Neural cell (in vitro differentiated cells): ENCODE data around the gene SLFN12L. TPM values are rescaled to one million over a fixed set of nuclear protein-coding genes. Genes with fewer than 3 reads are reported as not detected.
"Not testable (repeated sequence)": the region's sequence is repeated elsewhere in the genome, so short reads cannot be mapped to it uniquely, and the experiment has no call there.

ENCODE experiments used
- H2AFZ ChIP-seq: fragments of 200-600, 300-800 bp; sonication (generic), shearing (Covaris generic); 2 replicates; pipeline ENCODE4 v1.6.0; 2014; ENCODE audit warnings: low read depth, mild to moderate bottlenecking, antibody characterized with exemption, low read length, moderate library complexity
- H3F3A ChIP-seq: fragments of 200-600 bp; shearing (Covaris generic); 2 replicates; pipeline ENCODE4 v1.6.1; 2016; ENCODE audit warnings: mild to moderate bottlenecking, moderate library complexity, mixed read lengths, antibody characterized with exemption, low read length; ENCODE audit not compliant: insufficient read depth, poor library complexity, severe bottlenecking
- H3K27ac ChIP-seq: fragments of 200-600, 300-800 bp; sonication (generic), shearing (Covaris generic); 2 replicates; pipeline ENCODE4 v1.5.1; 2014; ENCODE audit warnings: mild to moderate bottlenecking, low read length, moderate library complexity
- H3K27me3 ChIP-seq: fragments of 300-800, 200-600 bp; sonication (generic), shearing (Covaris generic); 2 replicates; pipeline ENCODE4 v1.6.0; 2014; ENCODE audit warnings: mild to moderate bottlenecking, low read depth, low read length, moderate library complexity; ENCODE audit not compliant: insufficient read depth
- H3K36me3 ChIP-seq: fragments of 300-800, 200-600 bp; sonication (generic), shearing (Covaris generic); 2 replicates; pipeline ENCODE4 v1.5.1; 2014; ENCODE audit warnings: mild to moderate bottlenecking, antibody characterized with exemption, low read length, moderate library complexity; ENCODE audit not compliant: insufficient read depth
- H3K4me2 ChIP-seq: fragments of 300-800, 200-600 bp; sonication (generic), shearing (Covaris generic); 2 replicates; pipeline ENCODE4 v1.6.0; 2014; ENCODE audit warnings: mild to moderate bottlenecking, low read length
- H3K4me3 ChIP-seq: fragments of 300-800, 200-600 bp; sonication (generic), shearing (Covaris generic); 2 replicates; pipeline ENCODE4 v1.5.1; 2014; ENCODE audit warnings: mild to moderate bottlenecking, low read length, moderate library complexity
- H3K79me2 ChIP-seq: fragments of 200-600 bp; shearing (Covaris generic); replicated peaks from 2 replicates; pipeline ENCODE4 v1.6.0; 2014; ENCODE audit warnings: mild to moderate bottlenecking, low read length, moderate library complexity; ENCODE audit not compliant: insufficient read depth
- H3K9ac ChIP-seq: fragments of 300-800, 200-600 bp; sonication (generic), shearing (Covaris generic); 2 replicates; pipeline ENCODE4 v1.6.1; 2016; ENCODE audit warnings: mild to moderate bottlenecking, low read length, mixed read lengths
- H3K9me2 ChIP-seq: fragments of 200-600 bp; shearing (Covaris generic); 2 replicates; pipeline ENCODE4 v1.6.1; 2016; ENCODE audit warnings: mild to moderate bottlenecking, low read length, mixed read lengths; ENCODE audit not compliant: insufficient read depth
- H3K9me3 ChIP-seq: fragments of 200-600, 300-800 bp; sonication (generic), shearing (Covaris generic); 2 replicates; pipeline ENCODE4 v1.6.1; 2016; ENCODE audit warnings: mild to moderate bottlenecking, mixed run types, low read length, moderate library complexity, mixed read lengths
- H4K20me1 ChIP-seq: fragments of 200-600 bp; shearing (Covaris generic); 2 replicates; pipeline ENCODE4 v1.6.1; 2016; ENCODE audit warnings: mild to moderate bottlenecking, mixed run types; ENCODE audit not compliant: insufficient read depth
- EP300 ChIP-seq: fragments of 450-650 bp; conservative IDR thresholded peaks from 2 replicates; pipeline ENCODE4 v1.6.1; 2014; ENCODE audit warnings: antibody characterized with exemption, mild to moderate bottlenecking, moderate library complexity; ENCODE audit not compliant: poor library complexity, severe bottlenecking
- EZH2 ChIP-seq: fragments of 200-600, 300-800 bp; shearing (Covaris generic), sonication (generic); IDR thresholded peaks from 2 replicates; pipeline ENCODE4 v1.6.1; 2014; ENCODE audit warnings: antibody characterized with exemption, low read length, borderline replicate concordance, mild to moderate bottlenecking; ENCODE audit not compliant: insufficient read depth, poor library complexity, severe bottlenecking
- MXI1 ChIP-seq: fragments of 450-650 bp; conservative IDR thresholded peaks from 2 replicates; pipeline ENCODE4 v1.6.1; 2014; ENCODE audit warnings: antibody characterized with exemption, mild to moderate bottlenecking; ENCODE audit not compliant: poor library complexity, severe bottlenecking
- POLR2AphosphoS5 ChIP-seq: IDR thresholded peaks from 2 replicates; pipeline ENCODE4 v1.6.1; 2012
- RAD21 ChIP-seq: fragments of 450-650 bp; conservative IDR thresholded peaks from 2 replicates; pipeline ENCODE4 v1.6.1; 2014; ENCODE audit warnings: antibody characterized with exemption, mild to moderate bottlenecking, moderate library complexity
- REST ChIP-seq: IDR thresholded peaks from 2 replicates; pipeline ENCODE4 v1.6.1; 2012; ENCODE audit warnings: borderline replicate concordance
- SMC3 ChIP-seq: fragments of 450-650 bp; conservative IDR thresholded peaks from 2 replicates; pipeline ENCODE4 v1.6.1; 2014; ENCODE audit warnings: antibody characterized with exemption, mild to moderate bottlenecking, moderate library complexity; ENCODE audit not compliant: poor library complexity
- TAF1 ChIP-seq: IDR thresholded peaks from 2 replicates; pipeline ENCODE4 v1.6.1; 2012; ENCODE audit warnings: low read depth
- polyA plus RNA-seq: library from polyadenylated mRNA; depleted of rRNA; stranded (reverse); fragments of >200 nt; gene quantifications from 2 replicates; pipeline ENCODE4 v1.2.3, GENCODE V29; 2014
- TF ChIP-seq, protein P1 (sequence below): fragments of 450-650 bp; IDR thresholded peaks from 2 replicates; pipeline ENCODE4 v1.5.1; 2014; ENCODE audit warnings: antibody characterized with exemption, mild to moderate bottlenecking, moderate library complexity; ENCODE audit not compliant: poor library complexity, severe bottlenecking

Gene SLFN12L
- polyA plus RNA-seq, 1 donor from 2014 or later, result not detected

GRCh38 chr17:35519906-35520442, 17.5 kb downstream of the SLFN12L start:
- H4K20me1 ChIP-seq, result no peaks in the 10 kb centered on the region
- no peak overlapping the region for H3K9ac ChIP-seq
- no peaks in the 10 kb centered on the region for H3K27me3 ChIP-seq
- H3K79me2 ChIP-seq, result no peaks in the 10 kb centered on the region
- H3K4me3 ChIP-seq, result no peak overlapping the region
- no peaks in the 10 kb centered on the region for H3F3A ChIP-seq
- no peak overlapping the region for H3K4me2 ChIP-seq
- no peaks in the 10 kb centered on the region for H3K9me3 ChIP-seq
- TF ChIP-seq RAD21 (no peak), MXI1 (no peak), POLR2AphosphoS5 (no peak), SMC3 (no peak), REST (no peak), EZH2 (no peak), TAF1 (no peak), EP300 (no peak)
- TF ChIP-seq, protein P1, sequence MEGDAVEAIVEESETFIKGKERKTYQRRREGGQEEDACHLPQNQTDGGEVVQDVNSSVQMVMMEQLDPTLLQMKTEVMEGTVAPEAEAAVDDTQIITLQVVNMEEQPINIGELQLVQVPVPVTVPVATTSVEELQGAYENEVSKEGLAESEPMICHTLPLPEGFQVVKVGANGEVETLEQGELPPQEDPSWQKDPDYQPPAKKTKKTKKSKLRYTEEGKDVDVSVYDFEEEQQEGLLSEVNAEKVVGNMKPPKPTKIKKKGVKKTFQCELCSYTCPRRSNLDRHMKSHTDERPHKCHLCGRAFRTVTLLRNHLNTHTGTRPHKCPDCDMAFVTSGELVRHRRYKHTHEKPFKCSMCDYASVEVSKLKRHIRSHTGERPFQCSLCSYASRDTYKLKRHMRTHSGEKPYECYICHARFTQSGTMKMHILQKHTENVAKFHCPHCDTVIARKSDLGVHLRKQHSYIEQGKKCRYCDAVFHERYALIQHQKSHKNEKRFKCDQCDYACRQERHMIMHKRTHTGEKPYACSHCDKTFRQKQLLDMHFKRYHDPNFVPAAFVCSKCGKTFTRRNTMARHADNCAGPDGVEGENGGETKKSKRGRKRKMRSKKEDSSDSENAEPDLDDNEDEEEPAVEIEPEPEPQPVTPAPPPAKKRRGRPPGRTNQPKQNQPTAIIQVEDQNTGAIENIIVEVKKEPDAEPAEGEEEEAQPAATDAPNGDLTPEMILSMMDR, result no peak
- no peak overlapping the region for H3K27ac ChIP-seq
- H3K9me2 ChIP-seq, result no peaks in the 10 kb centered on the region
- H2AFZ ChIP-seq, result no peak overlapping the region
- H3K36me3 ChIP-seq, result no peaks in the 10 kb centered on the region

DNA sequence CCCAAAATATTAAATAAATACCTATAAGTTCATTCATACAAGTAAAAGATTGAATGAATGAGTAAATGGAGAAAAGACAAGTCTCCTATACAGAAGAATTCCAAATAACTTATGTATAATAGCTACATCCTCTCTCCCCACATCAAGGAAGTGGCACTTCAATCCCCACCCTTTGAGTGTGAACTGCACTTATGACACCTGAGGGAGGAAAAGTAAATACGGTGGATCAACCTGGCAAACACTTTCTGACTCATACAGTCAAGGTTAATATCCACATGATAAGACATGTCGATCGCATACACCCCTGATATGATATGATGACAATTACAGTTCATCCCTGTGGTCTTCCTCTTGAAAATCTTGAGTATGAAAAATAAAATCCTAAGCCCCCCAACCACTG, 18.0 kb downstream of the SLFN12L start:
- Histone ChIP-seq H3K79me2 (no peaks in the 10 kb centered on the region), H3K27me3 (no peaks in the 10 kb centered on the region), H3K9me3 (no peaks in the 10 kb centered on the region)

GRCh38 chr17:35518431-35518830, 19.0 kb downstream of the SLFN12L start:
- H3K9me2 ChIP-seq, result not testable (repeated sequence)

More for the DNA sequence above, 18.0 kb downstream of the SLFN12L start:
- no peak overlapping the region for H3K9ac ChIP-seq
- no peak overlapping the region for H3K4me3 ChIP-seq
- H3K27ac ChIP-seq, result no peak overlapping the region
- no peak overlapping the region for H2AFZ ChIP-seq
- H3K9me2 ChIP-seq, result no peaks in the 10 kb centered on the region
- TF ChIP-seq EP300, result no peak
- no peak for TF ChIP-seq MXI1
- no peak for TF ChIP-seq REST
- no peak for TF ChIP-seq EZH2
- TF ChIP-seq TAF1, result no peak
- H3F3A ChIP-seq, result no peaks in the 10 kb centered on the region
- H3K4me2 ChIP-seq, result no peak overlapping the region
- H4K20me1 ChIP-seq, result no peaks in the 10 kb centered on the region
- H3K36me3 ChIP-seq, result no peaks in the 10 kb centered on the region

More at GRCh38 chr17:35518431-35518830, 19.0 kb downstream of the SLFN12L start:
- H3K36me3 ChIP-seq, H3K27me3 ChIP-seq, H3K4me2 ChIP-seq, H3K9me3 ChIP-seq, H2AFZ ChIP-seq, H4K20me1 ChIP-seq, H3K27ac ChIP-seq, H3K4me3 ChIP-seq, H3K79me2 ChIP-seq, H3F3A ChIP-seq, H3K9ac ChIP-seq: not testable (repeated sequence)
